K562 (cell line): Measurements from ENCODE around the gene TENM3. TPM values are rescaled to one million over a fixed set of nuclear protein-coding genes. Genes with fewer than 3 reads are reported as not detected.

Experiments
- ATAC-seq: fragments of 200-7000 bp; cut with Tn5 transposase; 3 replicates; pipeline ENCODE4 v1.9.1; 2020; ENCODE audit warnings: moderate library complexity
- BruUV-seq: library from RNA; stranded (reverse); fragments of 400-500 nt; replicated peaks from 2 replicates; lab custom pipeline; 2021; lab: Mats Ljungman, UMichigan
- CTCF ChIA-PET: fragments of 300-600 bp; formaldehyde crosslinking; extraction: SDS; loops from one replicate; lab custom pipeline; 2021; ENCODE audit warnings: low intra/inter-chr PET ratio; lab: Yijun Ruan, JAX
- POLR2A ChIA-PET: fragments of 300-600, 350-650 bp; sonication (Branson Sonifier 250); formaldehyde crosslinking; extraction: SDS; loops from one replicate; lab custom pipeline; 2021; ENCODE audit warnings: antibody characterized with exemption, inconsistent platforms; lab: Yijun Ruan, JAX
- DNase-seq, 4 experiments: peaks; one replicate each; pipeline versions ENCODE4 v3.0.0 to v3.0.0-alpha.2; 2011 to 2018; ENCODE audit warnings: low spot score in 3 of 4, mixed read lengths in 3 of 4; ENCODE audit errors: extremely low read depth in 1 of 4
- FAIRE-seq: peaks from 2 replicates; lab custom pipeline; 2011; peaks lifted over from hg19 to GRCh38; lab: Jason Lieb, UNC
- H2AFZ ChIP-seq: 2 replicates; pipeline ENCODE4 v1.6.0; 2011; ENCODE audit warnings: low read depth, low read length, control low read depth, inconsistent platforms
- H3K27ac ChIP-seq: fragments of 200-600 bp; 3 replicates; pipeline ENCODE4 v1.8.0; 2011; ENCODE audit warnings: low read depth, mild to moderate bottlenecking, control low read depth, inconsistent platforms, low read length, moderate library complexity, mixed read lengths; ENCODE audit errors: extremely low read depth
- H3K27me3 ChIP-seq, 2 experiments: fragments of 300-600 bp in 1 of 2; 2 replicates in 1 of 2; 3 replicates in 1 of 2; pipeline versions ENCODE4 v1.6.0 to v1.8.0; 2011; ENCODE audit warnings: inconsistent platforms in 2 of 2, low read length in 2 of 2, mild to moderate bottlenecking in 1 of 2, mixed read lengths in 1 of 2, moderate library complexity in 1 of 2; ENCODE audit not compliant: control insufficient read depth in 2 of 2, insufficient read depth in 2 of 2
- H3K36me3 ChIP-seq: fragments of 300-600 bp; 3 replicates; pipeline ENCODE4 v1.8.0; 2011; ENCODE audit warnings: mild to moderate bottlenecking, low read length, inconsistent platforms; ENCODE audit not compliant: control insufficient read depth, insufficient read depth
- H3K4me1 ChIP-seq, 2 experiments: fragments of 200-600 bp in 1 of 2; replicated peaks in 1 of 2; 2 replicates in 1 of 2; 3 replicates in 1 of 2; pipeline versions ENCODE4 v1.5.1 to v1.8.0; 2011; ENCODE audit warnings: inconsistent platforms in 2 of 2, low read length in 2 of 2, mild to moderate bottlenecking in 1 of 2, mixed read lengths in 1 of 2, moderate library complexity in 1 of 2; ENCODE audit not compliant: control insufficient read depth in 2 of 2, insufficient read depth in 2 of 2
- H3K4me2 ChIP-seq: 2 replicates; pipeline ENCODE4 v1.6.1; 2011; ENCODE audit warnings: low read length, control low read depth, inconsistent platforms, mixed read lengths; ENCODE audit not compliant: insufficient read depth
- H3K4me3 ChIP-seq: fragments of 200-600 bp; sonication (generic), shearing (Covaris generic); 2 replicates; pipeline ENCODE4 v1.5.1; 2016; ENCODE audit warnings: control low read depth, inconsistent platforms
- H3K79me2 ChIP-seq: fragments of 200-600 bp; 3 replicates; pipeline ENCODE4 v1.8.0; 2011; ENCODE audit warnings: low read length, inconsistent platforms; ENCODE audit not compliant: control insufficient read depth, insufficient read depth
- H3K9ac ChIP-seq, 2 experiments: 2 replicates each; pipeline versions ENCODE4 v1.6.0 to v1.6.1; 2011; ENCODE audit warnings: low read depth in 2 of 2, low read length in 2 of 2, control low read depth in 1 of 2, inconsistent platforms in 1 of 2, mild to moderate bottlenecking in 1 of 2, mixed read lengths in 1 of 2; ENCODE audit not compliant: insufficient read depth in 1 of 2
- H3K9me1 ChIP-seq: one replicate; pipeline ENCODE4 v1.6.0; 2011; ENCODE audit warnings: inconsistent platforms, mild to moderate bottlenecking, low read length, moderate library complexity; ENCODE audit not compliant: control insufficient read depth, insufficient read depth
- H3K9me3 ChIP-seq: replicated peaks from 2 replicates; pipeline ENCODE4 v1.5.1; 2011; ENCODE audit warnings: low read depth, low read length, inconsistent platforms; ENCODE audit not compliant: control insufficient read depth, insufficient read depth
- H4K20me1 ChIP-seq: replicated peaks from 2 replicates; pipeline ENCODE4 v1.6.1; 2011; ENCODE audit warnings: low read length, inconsistent platforms, mixed read lengths; ENCODE audit not compliant: control insufficient read depth, insufficient read depth
- ATF1 ChIP-seq, 2 experiments: fragments of 450-650 bp in 1 of 2; IDR thresholded peaks; 2 replicates each; pipeline ENCODE4 v1.6.1; 2016; ENCODE audit warnings: missing compliant biosample characterization in 1 of 2, missing genetic modification characterization in 1 of 2
- CBFA2T2 ChIP-seq: fragments of 450-650 bp; conservative IDR thresholded peaks from 2 replicates; pipeline ENCODE4 v1.6.1; 2017; ENCODE audit warnings: mild to moderate bottlenecking
- ELF1 ChIP-seq: fragments of 200-800 bp; sonication (Bioruptor generic); IDR thresholded peaks from 2 replicates; pipeline ENCODE4 v1.6.1; 2016; ENCODE audit warnings: missing genetic modification characterization, missing compliant biosample characterization
- EP400 ChIP-seq: fragments of 450-650 bp; IDR thresholded peaks from 2 replicates; pipeline ENCODE4 v1.6.1; 2017; ENCODE audit warnings: antibody characterized with exemption, mild to moderate bottlenecking, moderate library complexity
- EWSR1 ChIP-seq: fragments of 450-650 bp; IDR thresholded peaks from 2 replicates; pipeline ENCODE4 v1.6.1; 2018; ENCODE audit warnings: borderline replicate concordance, mild to moderate bottlenecking, low read depth, moderate library complexity; ENCODE audit not compliant: partially characterized antibody
- FOXJ2 ChIP-seq: fragments of 200-800 bp; sonication (Bioruptor generic); IDR thresholded peaks from 2 replicates; pipeline ENCODE4 v1.6.1; 2016; ENCODE audit warnings: missing genetic modification characterization, missing compliant biosample characterization
- ILF3 ChIP-seq: fragments of 450-650 bp; IDR thresholded peaks from 2 replicates; pipeline ENCODE4 v1.6.1; 2018; ENCODE audit warnings: antibody characterized with exemption, mild to moderate bottlenecking, moderate library complexity, borderline replicate concordance
- MBD1 ChIP-seq: fragments of 250-450 bp; sonication (Bioruptor Pico); IDR thresholded peaks from 2 replicates; pipeline ENCODE4 v1.8.0; 2022; ENCODE audit warnings: inconsistent platforms
- MTA2 ChIP-seq: fragments of 450-650 bp; IDR thresholded peaks from 2 replicates; pipeline ENCODE4 v1.6.1; 2016; ENCODE audit warnings: low read depth
- PKNOX1 ChIP-seq: fragments of 450-650 bp; IDR thresholded peaks from 2 replicates; pipeline ENCODE4 v1.6.1; 2016
- PRPF4 ChIP-seq: fragments of 200-400 bp; formaldehyde crosslinking; IDR thresholded peaks from one replicate; pipeline ENCODE4 v1.6.1; 2017; ENCODE audit warnings: low read length, low read depth, mild to moderate bottlenecking; ENCODE audit not compliant: insufficient read depth, poor library complexity, severe bottlenecking
- STAG1 ChIP-seq: sonication (generic); formaldehyde crosslinking; IDR thresholded peaks from 2 replicates; pipeline ENCODE4 v1.5.0; 2020; ENCODE audit warnings: missing genetic modification reagents, borderline replicate concordance
- TSHZ1 ChIP-seq: fragments of 250-450 bp; sonication (Bioruptor Pico); IDR thresholded peaks from 2 replicates; pipeline ENCODE4 v1.4.0; 2020; ENCODE audit warnings: mild to moderate bottlenecking, moderate library complexity
- ZNF165 ChIP-seq: fragments of 250-450 bp; sonication (Bioruptor Pico); IDR thresholded peaks from 2 replicates; pipeline ENCODE4 v1.4.0; 2020; ENCODE audit warnings: borderline replicate concordance
- ZNF511 ChIP-seq: sonication (generic); formaldehyde crosslinking; IDR thresholded peaks from 2 replicates; pipeline ENCODE4 v1.8.0; 2022; ENCODE audit warnings: mild to moderate bottlenecking, missing genetic modification reagents
- ZNF707 ChIP-seq: fragments of 250-450 bp; sonication (Bioruptor Pico); conservative IDR thresholded peaks from 2 replicates; pipeline ENCODE4 v1.8.0; 2022; ENCODE audit warnings: inconsistent platforms, mild to moderate bottlenecking, moderate library complexity
- WGBS: fragments of 100-300 bp; shearing (Covaris generic); methylation state at CpG from one replicate; pipeline ENCODE4 v1.1.6; 2016; ENCODE audit warnings: low coverage, mixed read lengths; ENCODE audit not compliant: insufficient coverage; ENCODE audit errors: missing lambda C conversion rate; 5-methylcytosine and 5-hydroxymethylcytosine counted together
- in situ Hi-C: fragments of 300-500 bp; cut with MboI; formaldehyde crosslinking; loops from 4 replicates; pipeline ENCODE4 v1.15.0; 2018; ENCODE audit warnings: inconsistent platforms, mixed read lengths
- intact Hi-C: fragments of 100-400 bp; cut with micrococcal nuclease; formaldehyde crosslinking; loops from 2 replicates; pipeline ENCODE4 v1.14.2; 2022
- polyA plus RNA-seq, 8 experiments: library from polyadenylated mRNA; depleted of rRNA in 4 of 8; stranded (reverse) in 5 of 8; unstranded in 3 of 8; fragments of >200 nt; fragmentation: Nextera tagmentation in 2 of 8; fragmentation: Illumina TruSeq in 1 of 8; extraction: Ambion mirVana in 2 of 8; extraction: Trizol in 1 of 8; gene quantifications; 2 replicates each; pipeline versions ENCODE4 v1.2.1 to v1.2.3, GENCODE V29; 2011 to 2014; ENCODE audit warnings: inconsistent platforms in 1 of 8, missing spikeins in 1 of 8
- total RNA-seq, 7 experiments: library from RNA; depleted of rRNA in 6 of 7; stranded (reverse); fragments of >200 nt in 6 of 7; fragmentation: Illumina TruSeq in 2 of 7; extraction: Trizol in 2 of 7; gene quantifications; 2 replicates each; pipeline versions ENCODE4 v1.2.1 to v1.2.3, GENCODE V29; 2011 to 2021; ENCODE audit warnings: low replicate concordance in 1 of 7

TENM3 gene
- total and polyA plus RNA-seq, 9 of the 15 experiments (the other 6 are each of a cell fraction or from before 2014, with no cell fraction given): 0.01 to 0.02 TPM; not detected in 7

GRCh38 chr4:182803235-182803634 lies 560.0 kb downstream of the TENM3 start:
- intact Hi-C loops (loop anchor here (10.0 kb wide), 2 partner anchors 148 to 462 kb away; no protein-coding TSS in a partner anchor), in situ Hi-C loops (no loop called here)
- POLR2A ChIA-PET: no interaction called here
- FAIRE-seq (no peak), DNase-seq (no peak), ATAC-seq (no peak)
- BruUV-seq: no TSS peak
- no peak overlapping the region for H3K4me2 ChIP-seq
- no peak overlapping the region for H2AFZ ChIP-seq
- H3K79me2 ChIP-seq: no peaks in the 10 kb centered on the region
- CTCF ChIA-PET: interaction anchor here (0.5 kb wide), 1 partner anchor 1463 kb away, joined by 3 read pairs; no protein-coding TSS in a partner anchor
- no peaks in the 10 kb centered on the region for H4K20me1 ChIP-seq
- no peaks in the 10 kb centered on the region for H3K9me1 ChIP-seq
- peaks cover 0 to 24% of the 10 kb centered on the region in 2 experiments; a peak in 3 of 5 replicates for H3K4me1 ChIP-seq
- peaks cover 19 to 52% of the 10 kb centered on the region in 2 experiments; a peak in 3 of 5 replicates for H3K27me3 ChIP-seq
- no peak overlapping the region for H3K9ac ChIP-seq
- no peak overlapping the region for H3K27ac ChIP-seq
- no peaks in the 10 kb centered on the region for H3K36me3 ChIP-seq
- H3K4me3 ChIP-seq: no peak overlapping the region
- 0% methylated on average over 6 of the region's 6 CpGs for WGBS
- no peaks in the 10 kb centered on the region for H3K9me3 ChIP-seq
- TF ChIP-seq ILF3 (no peak), ZNF707 (no peak), EP400 (no peak), ZNF511 (CRISPR knock-in tag) (no peak), ATF1 (CRISPR knock-in tag; IDR thresholded peaks at IDR 0.05) (no peak), ATF1 (tag; IDR thresholded peaks at IDR 0.05) (no peak), FOXJ2 (tag) (no peak), MTA2 (no peak), PRPF4 (no peak), EWSR1 (no peak), ZNF165 (CRISPR knock-in tag) (no peak), PKNOX1 (no peak), STAG1 (no peak), ELF1 (tag) (no peak), TSHZ1 (CRISPR knock-in tag) (no peak), CBFA2T2 (no peak), MBD1 (CRISPR knock-in tag) (no peak)
